ENCODE data around the gene TGFBI. TPM values are rescaled to one million over a fixed set of nuclear protein-coding genes. Genes with fewer than 3 reads are reported as not detected.
A peak's percentile ranks its signal among the peaks of the same experiment; 100 is the strongest.

Gene TGFBI
- 605 TPM for total RNA-seq (2013)
- polyA plus RNA-seq (100 to 1,000 TPM; 480 to 653 (median 565) TPM), polyA minus RNA-seq (375 and 578 TPM in 2 replicates), total RNA-seq (66.6 to 629 (median 502) reads per million in 11 experiments)

DNA sequence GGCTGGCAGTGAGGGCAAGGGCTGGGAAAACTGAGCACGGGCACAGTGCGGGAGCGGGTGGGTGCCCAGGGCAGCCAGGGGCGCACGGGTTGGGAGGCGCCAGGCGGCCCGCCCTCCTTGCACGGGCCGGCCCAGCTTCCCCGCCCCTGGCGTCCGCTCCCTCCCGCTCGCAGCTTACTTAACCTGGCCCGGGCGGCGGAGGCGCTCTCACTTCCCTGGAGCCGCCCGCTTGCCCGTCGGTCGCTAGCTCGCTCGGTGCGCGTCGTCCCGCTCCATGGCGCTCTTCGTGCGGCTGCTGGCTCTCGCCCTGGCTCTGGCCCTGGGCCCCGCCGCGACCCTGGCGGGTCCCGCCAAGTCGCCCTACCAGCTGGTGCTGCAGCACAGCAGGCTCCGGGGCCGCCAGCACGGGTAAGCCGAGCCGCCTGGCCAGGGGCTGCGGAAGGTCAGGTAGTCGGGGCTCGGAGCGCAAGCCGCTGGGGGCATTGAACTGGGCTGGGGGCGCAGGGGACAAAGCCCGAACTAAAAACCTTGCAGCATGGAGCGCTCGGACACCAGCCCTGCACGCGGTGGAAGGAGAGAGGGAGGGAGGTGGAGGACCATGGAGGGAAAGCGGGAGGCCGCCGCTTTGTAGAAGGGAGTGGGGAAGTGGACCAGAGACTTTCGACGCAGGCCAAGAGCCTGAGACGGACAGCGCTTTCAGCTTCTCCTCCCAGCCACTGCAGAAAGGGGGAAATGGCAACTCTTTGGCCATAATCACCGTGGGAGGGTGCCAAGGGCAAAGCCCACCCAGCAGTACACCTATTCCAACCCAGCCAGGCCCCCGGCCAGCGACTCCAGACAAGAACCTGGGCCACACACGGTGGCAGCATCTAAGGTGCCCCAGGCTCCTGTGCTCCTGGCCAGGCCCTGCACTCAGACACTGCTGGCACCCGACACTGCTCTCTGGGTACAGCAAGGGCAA lies at the start of gene TGFBI:
Gene TGFBI (plus strand): TSS at position 207 of the 961 bp plus-strand sequence. CDS start 68 bp downstream, at position 275.
- peaks cover 50% of the 10 kb centered on the region for H4K20me1 ChIP-seq (ENCODE audit: insufficient read depth, low read length)
- peak; percentile 63 to 71 (median 69) for DNase-seq
- peak within 1 kb of the TSS; percentile 79 for H3K9ac ChIP-seq (ENCODE audit: insufficient read depth, low read length, poor library complexity, severe bottlenecking)
- peak within 1 kb of the TSS; percentile 78 to 90 (median 84) for H3K4me3 ChIP-seq (replicated peaks in 1 of 3; ENCODE audit: low read depth in 2 of 3, low read length in 3 of 3)
- H3K36me3 ChIP-seq (replicated peaks in 1 of 2; ENCODE audit: control insufficient read depth in 1 of 2, insufficient read depth in 2 of 2, low read length in 2 of 2) = peaks cover 18 to 25% of the 10 kb centered on the region in 2 donors
- Mint-ChIP-seq H3K27ac (peak within 1 kb of the TSS; percentile 75 to 94 (median 84)), H3K27me3 (ENCODE audit: low read depth in 3 of 3) (peaks cover 5 to 13% (median 10%) of the 10 kb centered on the region in 3 donors), H3K4me1 (peaks cover 82% of the 10 kb centered on the region), H3K36me3 (peaks cover 41 to 43% of the 10 kb centered on the region in 2 donors), H3K4me3 (peak within 1 kb of the TSS; percentile 90 to 97), H3K9me3 (peaks cover 0 to 3% (median 0%) of the 10 kb centered on the region in 7 donors)
- H3K9me3 ChIP-seq (replicated peaks in 1 of 2; ENCODE audit: control insufficient read depth in 1 of 2, insufficient read depth in 1 of 2, low read length in 2 of 2) = no peaks in the 10 kb centered on the region
- peaks cover 31% of the 10 kb centered on the region for H3K79me2 ChIP-seq (ENCODE audit: insufficient read depth, low read length)
- H2AFZ ChIP-seq (ENCODE audit: insufficient read depth, low read depth, low read length, poor library complexity, severe bottlenecking) = peak within 1 kb of the TSS; percentile 90
- peaks cover 66 to 77% of the 10 kb centered on the region in 2 donors for H3K4me1 ChIP-seq (ENCODE audit: control insufficient read depth in 1 of 2, insufficient read depth in 2 of 2, low read length in 2 of 2)
- peak within 1 kb of the TSS; percentile 77 for H3K4me2 ChIP-seq (replicated peaks; ENCODE audit: extremely low read depth, low read length, poor library complexity, severe bottlenecking)
- no peaks in the 10 kb centered on the region for H3K27me3 ChIP-seq (ENCODE audit: control insufficient read depth in 2 of 2, insufficient read depth in 2 of 2, low read length in 2 of 2)
- WGBS (ENCODE audit: insufficient coverage) = 12% methylated on average over 66 of the region's 68 CpGs
- TF ChIP-seq, protein P1, sequence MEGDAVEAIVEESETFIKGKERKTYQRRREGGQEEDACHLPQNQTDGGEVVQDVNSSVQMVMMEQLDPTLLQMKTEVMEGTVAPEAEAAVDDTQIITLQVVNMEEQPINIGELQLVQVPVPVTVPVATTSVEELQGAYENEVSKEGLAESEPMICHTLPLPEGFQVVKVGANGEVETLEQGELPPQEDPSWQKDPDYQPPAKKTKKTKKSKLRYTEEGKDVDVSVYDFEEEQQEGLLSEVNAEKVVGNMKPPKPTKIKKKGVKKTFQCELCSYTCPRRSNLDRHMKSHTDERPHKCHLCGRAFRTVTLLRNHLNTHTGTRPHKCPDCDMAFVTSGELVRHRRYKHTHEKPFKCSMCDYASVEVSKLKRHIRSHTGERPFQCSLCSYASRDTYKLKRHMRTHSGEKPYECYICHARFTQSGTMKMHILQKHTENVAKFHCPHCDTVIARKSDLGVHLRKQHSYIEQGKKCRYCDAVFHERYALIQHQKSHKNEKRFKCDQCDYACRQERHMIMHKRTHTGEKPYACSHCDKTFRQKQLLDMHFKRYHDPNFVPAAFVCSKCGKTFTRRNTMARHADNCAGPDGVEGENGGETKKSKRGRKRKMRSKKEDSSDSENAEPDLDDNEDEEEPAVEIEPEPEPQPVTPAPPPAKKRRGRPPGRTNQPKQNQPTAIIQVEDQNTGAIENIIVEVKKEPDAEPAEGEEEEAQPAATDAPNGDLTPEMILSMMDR (IDR thresholded peaks at IDR 0.05) = no peak
- intact Hi-C loops (cut with micrococcal nuclease) = loop anchor here in 1 of 2 donors (5.0 to 10.0 kb wide), 2 partner anchors 37 to 54 kb away; no protein-coding TSS in a partner anchor
- peak within 1 kb of the TSS; percentile 66 to 80 for H3K27ac ChIP-seq (ENCODE audit: low read depth in 1 of 2, low read length in 2 of 2)

DNA sequence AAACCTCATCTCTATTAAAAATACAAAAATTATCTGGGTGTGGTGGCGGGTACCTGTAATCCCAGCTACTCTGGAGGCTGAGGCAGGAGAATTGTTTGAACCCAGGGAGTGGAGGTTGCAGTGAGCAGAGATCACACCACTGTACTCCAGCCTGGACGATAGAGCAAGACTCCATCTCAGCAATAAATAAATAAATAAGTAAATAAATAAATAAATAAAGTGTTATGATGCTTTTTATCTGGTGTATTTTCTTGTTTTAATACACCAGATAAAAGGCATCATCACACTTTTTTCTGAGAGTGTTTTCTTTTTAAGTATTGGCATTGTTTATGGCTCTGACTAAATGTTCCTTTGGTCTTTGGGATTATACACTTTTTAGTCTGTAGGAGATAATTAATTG lies 49.8 kb upstream of the TGFBI start:
- Histone ChIP-seq H3K79me2 (ENCODE audit: insufficient read depth, low read length) (no peaks in the 10 kb centered on the region), H3K27me3 (ENCODE audit: control insufficient read depth in 2 of 2, insufficient read depth in 2 of 2, low read length in 2 of 2) (peaks cover 21 to 25% of the 10 kb centered on the region in 2 donors), H3K36me3 (replicated peaks in 1 of 2; ENCODE audit: control insufficient read depth in 1 of 2, insufficient read depth in 2 of 2, low read length in 2 of 2) (no peaks in the 10 kb centered on the region), H3K4me1 (ENCODE audit: control insufficient read depth in 1 of 2, insufficient read depth in 2 of 2, low read length in 2 of 2) (peaks cover 4 to 8% of the 10 kb centered on the region in 2 donors), H3K9ac (ENCODE audit: insufficient read depth, low read length, poor library complexity, severe bottlenecking) (no peak overlapping the region), H3K4me2 (replicated peaks; ENCODE audit: extremely low read depth, low read length, poor library complexity, severe bottlenecking) (no peak overlapping the region), H4K20me1 (ENCODE audit: insufficient read depth, low read length) (no peaks in the 10 kb centered on the region), H2AFZ (ENCODE audit: insufficient read depth, low read depth, low read length, poor library complexity, severe bottlenecking) (no peak overlapping the region), H3K27ac (ENCODE audit: low read depth in 1 of 2, low read length in 2 of 2) (no peak overlapping the region), H3K9me3 (replicated peaks in 1 of 2; ENCODE audit: control insufficient read depth in 1 of 2, insufficient read depth in 1 of 2, low read length in 2 of 2) (no peaks in the 10 kb centered on the region), H3K4me3 (replicated peaks in 1 of 3; ENCODE audit: low read depth in 2 of 3, low read length in 3 of 3) (no peak overlapping the region)
- DNase-seq = no peak
- Mint-ChIP-seq H3K27ac (no peak overlapping the region), H3K36me3 (peaks cover 0 to 2% of the 10 kb centered on the region in 2 donors), H3K4me3 (no peak overlapping the region), H3K27me3 (ENCODE audit: low read depth in 3 of 3) (peaks cover 11 to 34% (median 15%) of the 10 kb centered on the region in 3 donors), H3K4me1 (peaks cover 8% of the 10 kb centered on the region), H3K9me3 (peaks cover 0 to 2% (median 0%) of the 10 kb centered on the region in 7 donors)
- no CpG with 5 or more reads among the region's 2 CpGs for WGBS (ENCODE audit: insufficient coverage)
- intact Hi-C loops (cut with micrococcal nuclease) = loop anchor here (5.0 to 10.0 kb wide), 6 partner anchors 46 to 106 kb away; partner anchors contain the start of gene TGFBI (in 1 of the 2)
- TF ChIP-seq, protein P1 (IDR thresholded peaks at IDR 0.05) = no peak
